ENCODE results near the gene MARCHF9.

The MARCHF9 gene

GRCh38 chr12:57739387-57739786, 15.5 kb upstream of the MARCHF9 start:
- DNase-seq: no peak

GRCh38 chr12:57739914-57740538, 14.9 kb upstream of the MARCHF9 start:
- DNase-seq: no peak

- no peak for DNase-seq
Measured at GRCh38 chr12:57740656-57741412, 14.1 kb upstream of the MARCHF9 start.

GRCh38 chr12:57741413-57741789, 13.5 kb upstream of the MARCHF9 start:
- DNase-seq: no peak

GRCh38 chr12:57741844-57742738, 12.8 kb upstream of the MARCHF9 start:
- no peak for DNase-seq

- DNase-seq: no peak
Measured at GRCh38 chr12:57743769-57744168, 11.1 kb upstream of the MARCHF9 start.

- DNase-seq: no peak
Measured at GRCh38 chr12:57744194-57744776, 10.6 kb upstream of the MARCHF9 start.

- DNase-seq: peak; percentile 98
Measured at GRCh38 chr12:57744777-57745484, 10.0 kb upstream of the MARCHF9 start, which contains the start of gene TSPAN31. TSPAN31 (plus strand) TSS chr12:57745039; CDS start chr12:57745155, 116 bp downstream.

- DNase-seq: no peak
Measured at GRCh38 chr12:57745485-57745881, 9.4 kb upstream of the MARCHF9 start.

GRCh38 chr12:57746025-57746424, 8.9 kb upstream of the MARCHF9 start:
- no peak for DNase-seq

- no peak for DNase-seq
Measured at GRCh38 chr12:57749061-57749460, 5.8 kb upstream of the MARCHF9 start.

- no peak for DNase-seq
Measured at GRCh38 chr12:57750561-57751431, 4.1 kb upstream of the MARCHF9 start.

- DNase-seq: no peak
Measured at GRCh38 chr12:57751432-57751787, 3.5 kb upstream of the MARCHF9 start.

- peak; percentile 100 for DNase-seq
Measured at GRCh38 chr12:57751788-57752667, 2.9 kb upstream of the MARCHF9 start, which contains the start of gene CDK4. CDK4 (minus strand) TSS chr12:57752310; CDS start chr12:57751717, 593 bp downstream.

GRCh38 chr12:57752668-57753000, 2.3 kb upstream of the MARCHF9 start:
- DNase-seq: no peak

GRCh38 chr12:57753756-57754337, 1.1 kb upstream of the MARCHF9 start:
- DNase-seq: no peak

- no peak for DNase-seq
Measured at GRCh38 chr12:57755194-57755453, 221 bp downstream of the MARCHF9 start.

GRCh38 chr12:57755454-57756372, 810 bp downstream of the MARCHF9 start:
- no peak for DNase-seq

Data from right hindlimb (tissue), 1 donor.